GM12864 (cell line): ENCODE results near the gene GORASP2.
"Not testable (repeated sequence)": the region's sequence is repeated elsewhere in the genome, so short reads cannot be mapped to it uniquely, and the experiment has no call there.

ENCODE experiments used
- DNase-seq: peaks from one replicate; pipeline ENCODE4 v3.0.0-alpha.2; 2011; ENCODE audit warnings: low read depth
- H3K4me3 ChIP-seq: 2 replicates; pipeline ENCODE4 v1.5.1; 2011; ENCODE audit warnings: mild to moderate bottlenecking, low read depth, low read length, control low read depth
- CTCF ChIP-seq: IDR thresholded peaks from 2 replicates; pipeline ENCODE4 v1.5.1; 2011; ENCODE audit warnings: low read depth, mild to moderate bottlenecking, moderate library complexity, low read length, control low read depth, inconsistent platforms; ENCODE audit errors: missing control alignments

Gene GORASP2

DNA sequence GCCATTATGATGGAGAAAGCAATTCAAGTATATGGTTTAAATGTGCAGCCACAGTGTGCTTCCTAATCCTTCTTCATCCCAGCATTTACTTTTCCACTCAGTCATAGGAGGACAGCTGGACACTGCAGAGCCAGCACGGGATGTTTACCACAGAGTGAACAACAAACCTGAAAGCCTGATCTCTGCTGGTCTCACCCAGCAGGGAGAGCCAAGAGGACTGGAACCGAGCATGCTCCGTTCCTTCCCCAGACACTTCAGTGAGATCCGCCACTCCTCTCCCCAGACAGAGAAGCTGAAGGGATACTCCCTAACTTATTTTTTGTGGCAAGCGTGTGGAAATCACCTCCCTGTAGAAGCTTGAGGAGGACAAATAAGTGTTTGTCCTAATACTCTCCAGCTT is 23.2 kb upstream of the GORASP2 start:
- no peak for DNase-seq
- no peak overlapping the region for H3K4me3 ChIP-seq
- TF ChIP-seq CTCF, result no peak

DNA sequence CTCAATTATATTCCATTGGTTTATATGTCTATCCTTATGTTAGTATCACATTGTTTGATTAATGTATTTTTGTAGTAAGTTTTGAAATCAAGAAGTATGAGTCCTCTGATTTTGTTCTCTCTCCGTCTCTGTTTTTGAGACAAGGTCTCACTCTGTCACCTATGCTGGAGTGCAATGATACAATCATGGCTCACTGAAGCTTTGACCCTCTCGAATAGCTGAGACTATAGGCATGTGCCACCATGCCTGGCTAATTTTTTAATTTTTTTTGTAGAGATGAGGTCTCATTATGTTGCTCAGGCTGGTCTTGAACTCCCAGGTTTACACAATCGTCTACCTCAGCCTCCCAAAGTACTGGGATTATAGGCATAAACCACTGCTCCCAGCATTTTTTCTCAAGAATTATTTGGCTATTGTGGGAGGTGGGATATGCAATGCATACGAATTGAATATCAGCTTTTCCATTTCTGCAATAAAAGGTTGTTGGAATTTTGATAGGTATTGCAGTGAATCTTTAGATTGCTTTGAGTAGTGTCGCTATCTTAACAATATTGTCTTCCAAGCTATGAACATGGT is 17.7 kb upstream of the GORASP2 start:
- DNase-seq, result no peak
- H3K4me3 ChIP-seq, result no peak overlapping the region
- no peak for TF ChIP-seq CTCF

DNA sequence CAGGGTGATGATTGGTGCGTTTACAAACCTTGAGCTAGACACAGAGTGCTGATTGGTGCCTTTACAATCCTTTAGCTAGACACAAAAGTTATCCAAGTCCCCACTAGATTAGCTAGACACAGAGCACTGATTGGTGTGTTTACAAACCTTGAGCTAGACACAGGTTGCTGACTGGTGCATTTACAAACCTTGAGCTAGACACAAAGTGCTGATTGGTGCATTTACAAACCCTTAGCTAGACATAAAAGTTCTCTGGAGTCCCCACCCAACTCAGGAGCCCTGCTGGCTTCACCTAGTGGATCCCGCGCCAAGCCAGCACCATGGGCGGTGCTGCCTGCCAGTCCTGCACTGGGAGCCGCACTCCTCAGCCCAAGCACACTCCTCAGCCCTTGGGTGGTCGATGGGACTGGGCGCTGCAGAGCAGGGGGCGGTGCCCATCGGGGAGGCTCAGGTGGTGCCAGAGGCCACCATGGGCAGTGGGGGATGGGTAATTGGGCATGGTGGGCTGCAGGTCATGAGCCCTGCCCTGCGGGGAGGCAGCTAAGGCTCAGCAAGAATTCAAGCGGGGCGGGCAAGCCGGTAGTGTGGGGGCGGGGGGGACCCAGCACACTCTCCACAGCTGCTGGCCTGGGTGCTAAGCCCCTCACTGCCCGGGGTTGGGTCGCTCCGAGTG is 13.9 kb upstream of the GORASP2 start:
- H3K4me3 ChIP-seq, DNase-seq: not testable (repeated sequence)

- no peak overlapping the region for H3K4me3 ChIP-seq
- DNase-seq, result no peak
- TF ChIP-seq CTCF, result no peak
Measured at GRCh38 chr2:170917219-170917913, 11.7 kb upstream of the GORASP2 start.

GRCh38 chr2:170917957-170918356 is 11.1 kb upstream of the GORASP2 start:
- H3K4me3 ChIP-seq, result no peak overlapping the region
- no peak for DNase-seq
- TF ChIP-seq CTCF, result no peak

DNA sequence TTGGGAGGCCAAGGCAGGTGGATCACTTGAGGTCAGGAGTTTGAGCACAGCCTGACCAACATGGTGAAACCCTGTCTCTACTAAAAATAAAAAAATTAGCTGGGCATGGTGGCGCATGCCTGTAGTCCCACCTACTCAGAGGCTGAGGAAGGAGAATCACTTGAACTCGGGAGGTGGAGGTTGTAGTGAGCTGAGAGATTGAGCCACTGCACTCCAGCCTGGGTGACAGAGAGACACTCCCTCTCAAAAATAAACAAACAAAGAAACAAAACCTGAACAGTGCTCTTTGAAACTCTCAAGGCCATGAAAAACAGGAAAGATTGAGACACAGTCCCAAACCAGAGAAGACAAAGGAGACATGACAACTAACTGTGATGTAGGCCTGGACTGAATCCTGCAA is 7.2 kb upstream of the GORASP2 start:
- H3K4me3 ChIP-seq, DNase-seq: not testable (repeated sequence)

DNA sequence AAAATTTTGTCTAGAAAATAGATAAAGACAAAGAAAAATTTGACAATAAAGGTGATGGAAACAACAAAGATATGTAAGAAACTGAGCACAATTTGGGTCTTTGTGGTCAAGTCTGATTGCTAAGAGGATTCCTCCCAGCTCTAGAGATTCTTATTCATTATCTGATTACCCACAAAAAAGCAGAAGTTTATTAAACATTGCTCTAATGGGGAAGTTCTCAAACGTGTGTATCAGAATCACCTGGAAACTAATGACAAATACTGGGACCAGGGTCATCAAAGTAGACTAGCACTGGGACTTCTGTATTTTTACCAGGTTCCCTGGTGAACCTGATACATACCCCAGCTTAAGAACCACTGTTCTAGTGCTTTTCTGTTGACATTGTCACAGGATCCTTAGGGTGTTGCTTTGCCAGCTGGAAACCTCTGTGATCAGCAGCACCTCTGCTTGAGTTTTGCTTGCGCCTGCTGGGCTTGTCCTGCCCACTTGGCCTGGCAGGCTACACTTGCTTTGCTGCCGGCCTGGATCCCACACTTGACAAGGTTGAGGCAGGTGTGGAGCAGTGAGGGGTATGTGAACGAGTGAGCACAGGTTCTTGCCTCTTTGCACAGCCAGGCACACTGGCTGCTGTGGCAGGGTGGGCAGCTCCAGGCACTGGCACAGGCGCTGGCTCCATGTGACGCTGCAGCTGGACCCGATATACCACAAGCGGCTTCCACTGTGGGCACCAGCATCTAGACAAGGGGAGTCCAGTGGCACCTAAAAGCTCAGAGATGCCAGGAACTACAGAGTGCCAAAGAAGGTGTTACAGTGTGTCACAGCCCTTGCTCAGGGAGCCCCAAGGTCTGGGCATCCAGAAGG is 6.2 kb upstream of the GORASP2 start:
- no peak for DNase-seq
- no peak overlapping the region for H3K4me3 ChIP-seq
- TF ChIP-seq CTCF, result no peak
